ENCODE results near the gene GPR107. TPM values are rescaled to one million over a fixed set of nuclear protein-coding genes. Genes with fewer than 3 reads are reported as not detected.

GPR107 gene
- total RNA-seq, 1 donor from 2014 or later: 48.2 TPM

- DNase-seq (ENCODE audit: low spot score): no peak
Observed at GRCh38 chr9:130137081-130137640, 83.5 kb downstream of the GPR107 start.

GRCh38 chr9:130137641-130138081, 84.0 kb downstream of the GPR107 start:
- DNase-seq (ENCODE audit: low spot score): no peak

- peak; percentile 51 for DNase-seq (ENCODE audit: low spot score)
Observed at GRCh38 chr9:130138171-130138653, 84.5 kb downstream of the GPR107 start.

GRCh38 chr9:130138791-130139190, 85.1 kb downstream of the GPR107 start:
- DNase-seq (ENCODE audit: low spot score): peak; percentile 70

GRCh38 chr9:130139251-130139650, 85.5 kb downstream of the GPR107 start:
- DNase-seq (ENCODE audit: low spot score): no peak

GRCh38 chr9:130140706-130141105, 87.0 kb downstream of the GPR107 start:
- no peak for DNase-seq (ENCODE audit: low spot score)

- DNase-seq (ENCODE audit: low spot score): no peak
Observed at GRCh38 chr9:130142056-130142455, 88.3 kb downstream of the GPR107 start.

- no peak for DNase-seq (ENCODE audit: low spot score)
Observed at GRCh38 chr9:130142641-130143040, 88.9 kb downstream of the GPR107 start.

GRCh38 chr9:130143279-130143893, 89.7 kb downstream of the GPR107 start:
- DNase-seq (ENCODE audit: low spot score): no peak

- DNase-seq (ENCODE audit: low spot score): no peak
Observed at GRCh38 chr9:130143958-130144366, 90.3 kb downstream of the GPR107 start.

- DNase-seq (ENCODE audit: low spot score): no peak
Observed at GRCh38 chr9:130144703-130145102, 91.0 kb downstream of the GPR107 start.

GRCh38 chr9:130145658-130146057, 92.0 kb downstream of the GPR107 start:
- DNase-seq (ENCODE audit: low spot score): no peak

- no peak for DNase-seq (ENCODE audit: low spot score)
Observed at GRCh38 chr9:130147198-130147597, 93.5 kb downstream of the GPR107 start.

GRCh38 chr9:130147910-130148309, 94.2 kb downstream of the GPR107 start:
- no peak for DNase-seq (ENCODE audit: low spot score)

GRCh38 chr9:130149031-130149430, 95.3 kb downstream of the GPR107 start:
- no peak for DNase-seq (ENCODE audit: low spot score)

- no peak for DNase-seq (ENCODE audit: low spot score)
Observed at GRCh38 chr9:130149654-130150286, 96.1 kb downstream of the GPR107 start.

GRCh38 chr9:130150779-130151382, 97.2 kb downstream of the GPR107 start:
- DNase-seq (ENCODE audit: low spot score): no peak

GRCh38 chr9:130154816-130155215, 101.1 kb downstream of the GPR107 start:
- no peak for DNase-seq (ENCODE audit: low spot score)

GRCh38 chr9:130155647-130156046, 101.9 kb downstream of the GPR107 start:
- no peak for DNase-seq (ENCODE audit: low spot score)

- no peak for DNase-seq (ENCODE audit: low spot score)
Observed at GRCh38 chr9:130156672-130157071, 103.0 kb downstream of the GPR107 start.

GRCh38 chr9:130157079-130157478, 103.4 kb downstream of the GPR107 start:
- no peak for DNase-seq (ENCODE audit: low spot score)

- DNase-seq (ENCODE audit: low spot score): no peak
Observed at GRCh38 chr9:130158001-130158400, 104.3 kb downstream of the GPR107 start.

- DNase-seq (ENCODE audit: low spot score): no peak
Observed at GRCh38 chr9:130159057-130159456, 105.4 kb downstream of the GPR107 start.
